GM12878 (cell line): ENCODE measurements around the gene BBC3. TPM values are rescaled to one million over a fixed set of nuclear protein-coding genes. Genes with fewer than 3 reads are reported as not detected.
A peak's percentile ranks its signal among the peaks of the same experiment; 100 is the strongest.

Source experiments
- BMI1 ChIP-seq: fragments of 450-650 bp; IDR thresholded peaks from 2 replicates; pipeline ENCODE4 v1.6.1; 2016; ENCODE audit warnings: mild to moderate bottlenecking, moderate library complexity, borderline replicate concordance
- CEBPB ChIP-seq, 2 experiments: fragments of 150-350 bp in 1 of 2; IDR thresholded peaks; 2 replicates each; pipeline ENCODE4 v1.6.1; 2012 to 2014; ENCODE audit warnings: low read depth in 2 of 2, low read length in 2 of 2, borderline replicate concordance in 1 of 2, inconsistent platforms in 1 of 2
- CHD4 ChIP-seq: fragments of 200-600 bp; sonication (generic); IDR thresholded peaks from 2 replicates; pipeline ENCODE4 v1.6.1; 2016; ENCODE audit warnings: mild to moderate bottlenecking
- FOS ChIP-seq: IDR thresholded peaks from 3 replicates; pipeline ENCODE4 v1.6.1; 2011; ENCODE audit warnings: borderline replicate concordance; ENCODE audit not compliant: insufficient read length; ENCODE audit errors: extremely low read depth
- HDGF ChIP-seq: fragments of 450-650 bp; IDR thresholded peaks from 2 replicates; pipeline ENCODE4 v1.6.1; 2016; ENCODE audit warnings: antibody characterized with exemption
- JUND ChIP-seq: IDR thresholded peaks from 2 replicates; pipeline ENCODE4 v1.6.1; 2012; ENCODE audit warnings: low read depth, mild to moderate bottlenecking, low read length, improper control_type of control experiment, moderate library complexity
- LARP7 ChIP-seq: fragments of 450-650 bp; IDR thresholded peaks from 2 replicates; pipeline ENCODE4 v1.6.1; 2017; ENCODE audit warnings: mild to moderate bottlenecking
- PAX8 ChIP-seq: fragments of 450-650 bp; IDR thresholded peaks from 2 replicates; pipeline ENCODE4 v1.6.1; 2017; ENCODE audit warnings: mild to moderate bottlenecking, moderate library complexity
- POLR2AphosphoS5 ChIP-seq: IDR thresholded peaks from 2 replicates; pipeline ENCODE4 v1.6.1; 2011; ENCODE audit warnings: mild to moderate bottlenecking, low read length, inconsistent platforms
- RELA ChIP-seq: fragments of 450-650 bp; IDR thresholded peaks from 2 replicates; pipeline ENCODE4 v1.8.0; 2014; ENCODE audit warnings: borderline replicate concordance; ENCODE audit not compliant: partially characterized antibody
- SIN3A ChIP-seq: IDR thresholded peaks from 2 replicates; pipeline ENCODE4 v1.6.1; 2012; ENCODE audit warnings: low read depth, low read length, improper control_type of control experiment
- SMARCA5 ChIP-seq: fragments of 450-650 bp; IDR thresholded peaks from 2 replicates; pipeline ENCODE4 v1.6.1; 2017; ENCODE audit warnings: mild to moderate bottlenecking
- SREBF1 ChIP-seq: IDR thresholded peaks from 2 replicates; pipeline ENCODE4 v1.6.1; 2012; ENCODE audit warnings: mild to moderate bottlenecking, low read length
- TAF1 ChIP-seq: IDR thresholded peaks from 2 replicates; pipeline ENCODE4 v1.6.1; 2011; ENCODE audit warnings: mild to moderate bottlenecking, low read depth, low read length, borderline replicate concordance
- ZNF207 ChIP-seq: fragments of 450-650 bp; IDR thresholded peaks from 2 replicates; pipeline ENCODE4 v1.6.1; 2014; ENCODE audit warnings: antibody characterized with exemption, mild to moderate bottlenecking, borderline replicate concordance
- ZNF622 ChIP-seq: fragments of 450-650 bp; IDR thresholded peaks from 2 replicates; pipeline ENCODE4 v1.6.1; 2017; ENCODE audit warnings: mild to moderate bottlenecking, inconsistent platforms
- ZNF687 ChIP-seq: fragments of 450-650 bp; IDR thresholded peaks from 2 replicates; pipeline ENCODE4 v1.6.1; 2017; ENCODE audit warnings: mild to moderate bottlenecking, moderate library complexity
- polyA plus RNA-seq, 11 experiments: library from polyadenylated mRNA; depleted of rRNA in 4 of 11; unstranded in 6 of 11; stranded (reverse) in 5 of 11; fragments of >200 nt; fragmentation: Nextera tagmentation in 4 of 11; fragmentation: Illumina TruSeq in 1 of 11; extraction: Ambion mirVana in 4 of 11; extraction: Trizol in 1 of 11; gene quantifications; 1 replicate in 1 of 11; 2 replicates in 10 of 11; pipeline versions ENCODE4 v1.2.1 to v1.2.3, GENCODE V29; 2011 to 2016; ENCODE audit warnings: inconsistent platforms in 2 of 11, missing spikeins in 2 of 11, low read depth in 1 of 11
- total RNA-seq, 4 experiments: library from RNA; depleted of rRNA in 3 of 4; stranded (reverse); fragments of >200 nt in 3 of 4; fragmentation: Illumina TruSeq in 1 of 4; extraction: Trizol in 1 of 4; gene quantifications; 2 replicates each; pipeline versions ENCODE4 v1.2.1 to v1.2.3, GENCODE V29; 2013 to 2021
- TF ChIP-seq, protein P1 (sequence below): IDR thresholded peaks from 2 replicates; pipeline ENCODE4 v1.6.1; 2011; ENCODE audit warnings: mild to moderate bottlenecking, low read depth, low read length, moderate library complexity; ENCODE audit not compliant: insufficient replicate concordance
- TF ChIP-seq, protein P2 (sequence below): fragments of 450-650 bp; IDR thresholded peaks from 2 replicates; pipeline ENCODE4 v1.6.1; 2016; ENCODE audit warnings: mild to moderate bottlenecking
- TF ChIP-seq, protein P3 (sequence below): fragments of 450-650 bp; IDR thresholded peaks from 2 replicates; pipeline ENCODE4 v1.6.1; 2017; ENCODE audit warnings: borderline replicate concordance

The BBC3 gene
- total and polyA plus RNA-seq, 10 of the 15 experiments (the other 5 are each of a cell fraction or from before 2014, with no cell fraction given), result 0.10 to 17.9 (median 7.5) TPM

GRCh38 chr19:47230054-47230920, 712 bp downstream of the BBC3 start (continued):
- TF ChIP-seq, protein P1, sequence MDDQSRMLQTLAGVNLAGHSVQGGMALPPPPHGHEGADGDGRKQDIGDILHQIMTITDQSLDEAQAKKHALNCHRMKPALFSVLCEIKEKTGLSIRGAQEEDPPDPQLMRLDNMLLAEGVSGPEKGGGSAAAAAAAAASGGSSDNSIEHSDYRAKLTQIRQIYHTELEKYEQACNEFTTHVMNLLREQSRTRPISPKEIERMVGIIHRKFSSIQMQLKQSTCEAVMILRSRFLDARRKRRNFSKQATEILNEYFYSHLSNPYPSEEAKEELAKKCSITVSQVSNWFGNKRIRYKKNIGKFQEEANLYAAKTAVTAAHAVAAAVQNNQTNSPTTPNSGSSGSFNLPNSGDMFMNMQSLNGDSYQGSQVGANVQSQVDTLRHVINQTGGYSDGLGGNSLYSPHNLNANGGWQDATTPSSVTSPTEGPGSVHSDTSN, result no peak
- peak; percentile 98; the same call in 1 of the 2 replicates for TF ChIP-seq SMARCA5
- 0 out of 2 replicates have a peak, but pooled peaks have one; percentile 1 for TF ChIP-seq ZNF207
- no peak for TF ChIP-seq CEBPB (IDR thresholded peaks at IDR 0.05; ENCODE audit: borderline replicate concordance in 1 of 2, low read depth in 2 of 2, low read length in 2 of 2)
- peak; percentile 94 for TF ChIP-seq SIN3A
- TF ChIP-seq TAF1, result no peak
- TF ChIP-seq ZNF687, result no peak
- TF ChIP-seq BMI1, result no peak
- TF ChIP-seq FOS, result no peak
- no peak; the same call in 1 of the 2 replicates for TF ChIP-seq LARP7
- TF ChIP-seq JUND, result no peak
- no peak for TF ChIP-seq PAX8
- TF ChIP-seq, protein P2, sequence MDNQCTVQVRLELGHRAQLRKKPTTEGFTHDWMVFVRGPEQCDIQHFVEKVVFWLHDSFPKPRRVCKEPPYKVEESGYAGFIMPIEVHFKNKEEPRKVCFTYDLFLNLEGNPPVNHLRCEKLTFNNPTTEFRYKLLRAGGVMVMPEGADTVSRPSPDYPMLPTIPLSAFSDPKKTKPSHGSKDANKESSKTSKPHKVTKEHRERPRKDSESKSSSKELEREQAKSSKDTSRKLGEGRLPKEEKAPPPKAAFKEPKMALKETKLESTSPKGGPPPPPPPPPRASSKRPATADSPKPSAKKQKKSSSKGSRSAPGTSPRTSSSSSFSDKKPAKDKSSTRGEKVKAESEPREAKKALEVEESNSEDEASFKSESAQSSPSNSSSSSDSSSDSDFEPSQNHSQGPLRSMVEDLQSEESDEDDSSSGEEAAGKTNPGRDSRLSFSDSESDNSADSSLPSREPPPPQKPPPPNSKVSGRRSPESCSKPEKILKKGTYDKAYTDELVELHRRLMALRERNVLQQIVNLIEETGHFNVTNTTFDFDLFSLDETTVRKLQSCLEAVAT, result peak; percentile 54
- TF ChIP-seq CHD4, result no peak
- TF ChIP-seq POLR2AphosphoS5, result no peak
- no peak for TF ChIP-seq SREBF1
- TF ChIP-seq RELA, result no peak
- TF ChIP-seq, protein P3, sequence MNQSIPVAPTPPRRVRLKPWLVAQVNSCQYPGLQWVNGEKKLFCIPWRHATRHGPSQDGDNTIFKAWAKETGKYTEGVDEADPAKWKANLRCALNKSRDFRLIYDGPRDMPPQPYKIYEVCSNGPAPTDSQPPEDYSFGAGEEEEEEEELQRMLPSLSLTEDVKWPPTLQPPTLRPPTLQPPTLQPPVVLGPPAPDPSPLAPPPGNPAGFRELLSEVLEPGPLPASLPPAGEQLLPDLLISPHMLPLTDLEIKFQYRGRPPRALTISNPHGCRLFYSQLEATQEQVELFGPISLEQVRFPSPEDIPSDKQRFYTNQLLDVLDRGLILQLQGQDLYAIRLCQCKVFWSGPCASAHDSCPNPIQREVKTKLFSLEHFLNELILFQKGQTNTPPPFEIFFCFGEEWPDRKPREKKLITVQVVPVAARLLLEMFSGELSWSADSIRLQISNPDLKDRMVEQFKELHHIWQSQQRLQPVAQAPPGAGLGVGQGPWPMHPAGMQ, result no peak
- TF ChIP-seq ZNF622, result no peak
- peak; percentile 75; the same call in 1 of the 2 replicates for TF ChIP-seq HDGF
